Keratinocyte (primary cell): Measurements from ENCODE around the gene BBS9. TPM values are rescaled to one million over a fixed set of nuclear protein-coding genes. Genes with fewer than 3 reads are reported as not detected.

Source experiments
- DNase-seq: peaks from one replicate; pipeline ENCODE4 v3.0.0-alpha.2; 2011; ENCODE audit warnings: low read depth, missing footprints, low spot score
- FAIRE-seq: peaks from 2 replicates; lab custom pipeline; 2011; peaks lifted over from hg19 to GRCh38; lab: Jason Lieb, UNC
- H2AFZ ChIP-seq: 2 replicates; pipeline ENCODE4 v1.6.0; 2012; ENCODE audit warnings: low read length, control low read depth, inconsistent platforms; ENCODE audit not compliant: control insufficient read depth
- H3K27ac ChIP-seq: 2 replicates; pipeline ENCODE4 v1.5.1; 2011; ENCODE audit warnings: low read length; ENCODE audit not compliant: control insufficient read depth, insufficient read depth
- H3K27me3 ChIP-seq: 3 replicates; pipeline ENCODE4 v1.6.0; 2011; ENCODE audit warnings: low read length; ENCODE audit not compliant: control insufficient read depth, insufficient read depth; ENCODE audit errors: extremely low read depth
- H3K36me3 ChIP-seq, 2 experiments: 2 replicates in 1 of 2; 3 replicates in 1 of 2; pipeline ENCODE4 v1.5.1; 2011; ENCODE audit warnings: low read length in 2 of 2, mild to moderate bottlenecking in 1 of 2; ENCODE audit not compliant: control insufficient read depth in 2 of 2, insufficient read depth in 2 of 2; ENCODE audit errors: extremely low read depth in 1 of 2
- H3K4me1 ChIP-seq: 3 replicates; pipeline ENCODE4 v1.5.1; 2011; ENCODE audit warnings: low read length; ENCODE audit not compliant: control insufficient read depth, insufficient read depth; ENCODE audit errors: extremely low read depth
- H3K4me2 ChIP-seq: 3 replicates; pipeline ENCODE4 v1.6.0; 2011; ENCODE audit warnings: low read depth, low read length; ENCODE audit not compliant: control insufficient read depth, insufficient read depth; ENCODE audit errors: extremely low read depth
- H3K4me3 ChIP-seq, 3 experiments: fragments of 200-600 bp in 1 of 3; sonication (generic) in 1 of 3; 2 replicates in 2 of 3; 3 replicates in 1 of 3; pipeline ENCODE4 v1.5.1; 2011 to 2016; ENCODE audit warnings: low read length in 3 of 3, mild to moderate bottlenecking in 3 of 3, control low read depth in 2 of 3, inconsistent platforms in 1 of 3, low read depth in 1 of 3, mixed read lengths in 1 of 3, mixed run types in 1 of 3, moderate library complexity in 1 of 3; ENCODE audit not compliant: control insufficient read depth in 2 of 3, insufficient read depth in 2 of 3; ENCODE audit errors: extremely low read depth in 1 of 3
- H3K79me2 ChIP-seq: 2 replicates; pipeline ENCODE4 v1.6.0; 2012; ENCODE audit warnings: low read length; ENCODE audit not compliant: control insufficient read depth, insufficient read depth
- H3K9ac ChIP-seq: 3 replicates; pipeline ENCODE4 v1.6.0; 2011; ENCODE audit warnings: low read length; ENCODE audit not compliant: control insufficient read depth, insufficient read depth; ENCODE audit errors: extremely low read depth
- H3K9me1 ChIP-seq: 3 replicates; pipeline ENCODE4 v1.6.0; 2011; ENCODE audit warnings: low read length; ENCODE audit not compliant: control insufficient read depth, insufficient read depth; ENCODE audit errors: extremely low read depth
- H3K9me3 ChIP-seq: 2 replicates; pipeline ENCODE4 v1.5.1; 2012; ENCODE audit warnings: low read depth, low read length; ENCODE audit not compliant: control insufficient read depth
- H4K20me1 ChIP-seq: 3 replicates; pipeline ENCODE4 v1.6.0; 2011; ENCODE audit warnings: low read length; ENCODE audit not compliant: control insufficient read depth, insufficient read depth; ENCODE audit errors: extremely low read depth
- EZH2 ChIP-seq: IDR thresholded peaks from one replicate; pipeline ENCODE4 v1.6.1; 2012; ENCODE audit warnings: inconsistent platforms, mild to moderate bottlenecking, low read length, moderate library complexity
- dilution Hi-C: fragments of 300-500 bp; cut with MboI; formaldehyde crosslinking; loops from one replicate; pipeline ENCODE4 v1.7.0; 2020; ENCODE audit warnings: low sequenced_read_pairs; ENCODE audit not compliant: extremely low pct_ligation_motif_present
- polyA plus RNA-seq, 5 experiments: library from polyadenylated mRNA; depleted of rRNA in 3 of 5; stranded (reverse) in 3 of 5; stranded (forward) in 1 of 5; unstranded in 1 of 5; fragments of >200 nt; gene quantifications; 1 replicate in 1 of 5; 2 replicates in 3 of 5; 3 replicates in 1 of 5; pipeline versions ENCODE4 v1.2.1 to v1.2.3, GENCODE V29; 2011 to 2012; ENCODE audit warnings: missing spikeins in 2 of 5, low read depth in 1 of 5, low replicate concordance in 1 of 5
- TF ChIP-seq, protein P1 (sequence below), 3 experiments: IDR thresholded peaks in 1 of 3; conservative IDR thresholded peaks in 1 of 3; optimal IDR thresholded peaks in 1 of 3; 2 replicates in 2 of 3; 3 replicates in 1 of 3; pipeline versions ENCODE3 to v1.5.1; 2011; ENCODE audit warnings: low read length in 3 of 3, mild to moderate bottlenecking in 3 of 3, moderate library complexity in 2 of 3, control low read depth in 1 of 3, inconsistent platforms in 1 of 3; ENCODE audit not compliant: insufficient read depth in 2 of 3; ENCODE audit errors: extremely low read depth in 1 of 3

BBS9 gene
- polyA plus RNA-seq, 1 donor (not counting 4 experiments of a cell fraction or from before 2014, with no cell fraction given) = 7.6 TPM

DNA sequence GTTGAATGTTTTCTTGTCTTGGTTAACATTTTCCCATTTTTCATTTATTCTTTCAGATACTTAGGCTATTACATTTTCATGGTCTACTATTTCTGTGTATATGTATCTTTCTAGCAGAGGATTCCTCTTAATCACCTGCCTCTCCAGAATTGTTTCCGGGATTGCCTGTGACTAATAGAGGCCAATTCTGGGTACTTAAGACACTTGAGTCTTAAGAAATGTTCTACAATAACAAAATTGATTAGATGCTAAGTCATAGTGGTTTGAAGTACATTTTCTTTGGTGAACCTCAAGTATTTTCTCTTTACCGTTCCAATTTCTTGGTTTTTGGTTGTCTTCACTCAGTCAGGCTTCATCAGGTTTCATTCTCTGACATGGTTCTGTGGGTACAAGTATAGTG lies 26.4 kb downstream of the BBS9 start:
- Histone ChIP-seq H3K9me3 (no peaks in the 10 kb centered on the region), H2AFZ (no peak overlapping the region), H3K36me3 (no peaks in the 10 kb centered on the region), H3K9me1 (no peaks in the 10 kb centered on the region), H3K27ac (no peak overlapping the region), H4K20me1 (no peaks in the 10 kb centered on the region), H3K9ac (no peak overlapping the region), H3K4me1 (no peaks in the 10 kb centered on the region), H3K27me3 (no peaks in the 10 kb centered on the region), H3K4me3 (no peak overlapping the region), H3K4me2 (no peak overlapping the region), H3K79me2 (no peaks in the 10 kb centered on the region)
- FAIRE-seq = no peak
- no peak for TF ChIP-seq EZH2
- TF ChIP-seq, protein P1, sequence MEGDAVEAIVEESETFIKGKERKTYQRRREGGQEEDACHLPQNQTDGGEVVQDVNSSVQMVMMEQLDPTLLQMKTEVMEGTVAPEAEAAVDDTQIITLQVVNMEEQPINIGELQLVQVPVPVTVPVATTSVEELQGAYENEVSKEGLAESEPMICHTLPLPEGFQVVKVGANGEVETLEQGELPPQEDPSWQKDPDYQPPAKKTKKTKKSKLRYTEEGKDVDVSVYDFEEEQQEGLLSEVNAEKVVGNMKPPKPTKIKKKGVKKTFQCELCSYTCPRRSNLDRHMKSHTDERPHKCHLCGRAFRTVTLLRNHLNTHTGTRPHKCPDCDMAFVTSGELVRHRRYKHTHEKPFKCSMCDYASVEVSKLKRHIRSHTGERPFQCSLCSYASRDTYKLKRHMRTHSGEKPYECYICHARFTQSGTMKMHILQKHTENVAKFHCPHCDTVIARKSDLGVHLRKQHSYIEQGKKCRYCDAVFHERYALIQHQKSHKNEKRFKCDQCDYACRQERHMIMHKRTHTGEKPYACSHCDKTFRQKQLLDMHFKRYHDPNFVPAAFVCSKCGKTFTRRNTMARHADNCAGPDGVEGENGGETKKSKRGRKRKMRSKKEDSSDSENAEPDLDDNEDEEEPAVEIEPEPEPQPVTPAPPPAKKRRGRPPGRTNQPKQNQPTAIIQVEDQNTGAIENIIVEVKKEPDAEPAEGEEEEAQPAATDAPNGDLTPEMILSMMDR (optimal IDR thresholded peaks at IDR 0.05 in 1 of 3, IDR thresholded peaks at IDR 0.05 in 1 of 3, conservative IDR thresholded peaks at IDR 0.05 in 1 of 3; ENCODE audit: extremely low read depth in 1 of 3, insufficient read depth in 2 of 3, low read length in 3 of 3) = no peak
- dilution Hi-C loops = no loop called here
- no peak for DNase-seq

DNA sequence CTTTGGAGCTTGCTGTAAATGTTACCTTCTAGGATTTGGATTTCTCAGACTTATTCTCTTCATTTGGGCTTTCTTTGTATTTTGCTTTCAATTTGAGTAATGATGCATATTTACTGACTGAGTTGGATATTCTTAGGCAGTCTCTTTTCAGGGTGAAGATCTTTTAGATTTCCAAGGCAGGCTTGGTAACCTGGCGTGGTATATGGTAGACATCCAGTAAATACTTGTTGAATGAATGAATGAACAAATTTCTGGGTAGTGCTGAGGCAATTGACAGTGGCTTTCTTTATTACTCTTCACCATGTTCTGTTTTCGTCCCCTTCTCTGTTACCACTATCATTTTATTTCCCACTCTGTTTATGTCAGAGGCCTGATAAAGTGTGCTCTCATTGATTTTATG lies 27.1 kb downstream of the BBS9 start:
- H2AFZ ChIP-seq = no peak overlapping the region

More for the DNA sequence above, 27.1 kb downstream of the BBS9 start:
- no peak overlapping the region for H3K27ac ChIP-seq
- H3K9me3 ChIP-seq = no peaks in the 10 kb centered on the region
- H3K36me3 ChIP-seq = no peaks in the 10 kb centered on the region
- DNase-seq = no peak
- no peak for FAIRE-seq
- TF ChIP-seq, protein P1 (optimal IDR thresholded peaks at IDR 0.05 in 1 of 3, IDR thresholded peaks at IDR 0.05 in 1 of 3, conservative IDR thresholded peaks at IDR 0.05 in 1 of 3; ENCODE audit: extremely low read depth in 1 of 3, insufficient read depth in 2 of 3, low read length in 3 of 3) = no peak
- TF ChIP-seq EZH2 = no peak
- H3K4me3 ChIP-seq = no peak overlapping the region
- no peaks in the 10 kb centered on the region for H3K79me2 ChIP-seq
- dilution Hi-C loops = no loop called here
- no peaks in the 10 kb centered on the region for H3K27me3 ChIP-seq
- no peak overlapping the region for H3K4me2 ChIP-seq
- no peaks in the 10 kb centered on the region for H3K9me1 ChIP-seq
- H4K20me1 ChIP-seq = no peaks in the 10 kb centered on the region
- H3K9ac ChIP-seq = no peak overlapping the region
- no peaks in the 10 kb centered on the region for H3K4me1 ChIP-seq
